GDM1 (cell line): ENCODE results near the gene GATA5.

ENCODE experiments used
- DNase-seq: peaks from one replicate; lab custom pipeline; 2025; lab: John Stamatoyannopoulos, UW

GATA5 gene

GRCh38 chr20:62415354-62416111, 60.3 kb downstream of the GATA5 start:
- no peak for DNase-seq

- DNase-seq = no peak
Measured at GRCh38 chr20:62413896-62414481, 61.8 kb downstream of the GATA5 start.
